Activated CD8-positive, alpha-beta memory T cell treated with anti-CD3 and anti-CD28 coated beads for 48 hours (primary cell): ENCODE data around the gene TET3.
A peak's percentile ranks its signal among the peaks of the same experiment; 100 is the strongest.

Experiments used
- DNase-seq, 3 experiments: peaks; one replicate each; pipeline ENCODE4 v3.0.0-alpha.2; 2020; ENCODE audit warnings: low read depth in 2 of 3, low spot score in 2 of 3

TET3 gene

DNA sequence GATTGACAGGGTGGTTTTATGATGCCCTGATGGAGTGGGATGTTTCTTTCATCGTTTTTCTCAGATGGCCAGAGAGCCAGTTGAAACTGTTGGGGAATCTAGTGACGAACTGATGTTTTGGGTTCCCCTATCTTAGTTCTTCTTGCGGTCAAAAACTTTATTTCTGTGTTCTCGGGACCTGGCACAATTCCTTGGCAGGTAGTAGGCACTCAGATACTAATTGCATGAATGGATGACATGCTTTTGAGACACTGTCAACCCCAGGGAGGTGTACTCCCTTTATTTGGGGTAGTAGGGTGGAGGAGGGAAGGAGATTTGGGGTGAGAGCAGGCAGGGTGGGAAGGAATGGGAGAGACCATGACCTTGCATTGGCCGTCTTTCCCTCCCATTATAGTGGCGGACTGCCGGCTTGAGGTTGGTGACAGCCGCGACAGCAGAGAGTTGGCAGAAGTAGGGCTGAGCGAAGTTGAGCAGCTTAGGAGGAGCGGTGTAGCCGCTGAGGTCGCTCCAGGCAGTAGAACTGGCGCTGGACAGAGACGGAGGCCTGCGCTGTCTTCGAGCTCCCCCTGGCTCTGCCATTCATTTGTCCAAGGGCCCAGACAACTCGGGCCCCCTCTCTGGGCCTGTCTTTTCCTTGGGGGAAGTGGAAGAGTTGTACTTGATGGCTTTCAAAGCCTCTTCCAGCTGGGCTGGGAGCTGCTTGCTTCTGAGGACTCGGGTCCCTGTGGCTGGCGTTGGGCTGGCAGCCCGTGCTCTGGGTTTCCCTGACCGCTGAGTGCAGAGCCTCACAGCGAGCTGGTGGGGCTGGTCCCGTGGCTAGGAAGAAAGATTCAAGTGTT, 2.6 kb downstream of the TET3 start:
- no peak for DNase-seq

DNA sequence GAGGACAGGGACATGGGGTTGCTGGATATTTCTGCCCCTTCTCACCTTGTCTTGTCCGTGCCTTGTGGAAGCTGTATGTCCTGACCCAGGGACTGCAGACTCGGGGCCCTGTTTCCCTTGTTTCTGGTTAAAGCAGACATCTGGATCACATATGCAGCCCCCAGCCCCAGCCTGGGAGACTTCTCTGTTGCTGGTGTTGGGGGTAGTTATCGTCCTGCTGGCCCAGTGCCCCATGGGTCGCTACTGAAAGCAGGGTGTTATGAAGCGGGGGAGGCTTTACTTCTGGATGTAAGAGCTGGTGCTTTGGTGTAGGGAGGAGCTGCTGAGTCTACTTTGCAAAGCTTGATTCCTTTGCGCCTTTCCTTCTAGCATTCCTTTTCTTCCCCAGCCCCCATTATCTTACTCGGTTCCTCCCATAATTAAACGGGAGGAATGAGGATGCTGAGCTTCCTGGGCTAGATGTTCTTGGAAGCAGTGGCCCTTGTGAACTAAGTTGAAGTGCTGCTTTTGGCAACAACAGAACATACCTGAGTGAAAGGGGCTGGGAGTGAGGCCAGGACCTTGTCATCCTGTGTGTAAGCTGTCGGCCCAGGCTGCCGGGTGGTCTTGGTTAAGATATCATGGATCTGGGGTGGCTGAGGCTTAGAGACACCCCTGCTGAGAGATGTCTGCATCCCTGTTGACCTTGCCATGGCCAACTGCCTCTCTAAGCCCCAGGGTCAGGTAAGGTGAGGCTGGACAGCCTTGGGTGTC, 3.4 kb downstream of the TET3 start:
- DNase-seq: no peak

DNA sequence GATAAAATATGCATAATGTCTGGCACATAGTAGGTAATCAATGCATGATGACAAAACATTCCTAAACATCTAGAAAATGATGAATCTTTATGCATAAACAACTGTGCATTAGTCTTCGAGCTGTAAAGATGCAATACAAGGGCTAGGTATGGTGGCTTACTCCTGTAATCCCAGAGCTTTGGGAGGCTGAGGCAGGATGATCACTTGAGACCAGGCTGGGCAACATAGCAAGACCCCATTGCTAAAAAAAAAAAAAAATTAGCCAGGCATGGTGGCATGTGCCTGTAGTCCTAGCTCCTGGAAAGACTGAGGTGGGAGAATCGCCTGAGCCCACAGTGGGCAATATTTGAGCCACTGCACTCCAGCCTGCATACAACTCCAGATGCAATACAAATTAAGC, 5.3 kb downstream of the TET3 start:
- no peak for DNase-seq

DNA sequence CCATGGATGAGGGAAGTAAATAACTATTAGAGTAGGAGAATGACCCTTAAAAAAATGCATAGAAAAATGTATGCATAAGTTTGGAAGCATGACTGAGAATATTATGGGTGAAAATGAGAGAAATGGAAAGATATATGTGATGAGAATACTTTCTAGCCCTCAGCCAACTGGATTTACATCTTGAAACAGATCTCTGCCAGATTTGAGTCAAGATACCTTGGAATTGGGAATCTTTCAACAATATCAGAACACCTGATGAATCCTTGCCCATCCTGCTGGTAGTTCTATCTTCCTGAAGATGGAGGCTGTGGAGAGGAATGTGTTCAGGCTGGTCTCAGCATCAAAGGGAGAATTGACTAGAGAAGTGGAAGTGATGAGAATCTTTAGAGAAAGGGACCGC, 5.8 kb downstream of the TET3 start:
- DNase-seq: no peak

DNA sequence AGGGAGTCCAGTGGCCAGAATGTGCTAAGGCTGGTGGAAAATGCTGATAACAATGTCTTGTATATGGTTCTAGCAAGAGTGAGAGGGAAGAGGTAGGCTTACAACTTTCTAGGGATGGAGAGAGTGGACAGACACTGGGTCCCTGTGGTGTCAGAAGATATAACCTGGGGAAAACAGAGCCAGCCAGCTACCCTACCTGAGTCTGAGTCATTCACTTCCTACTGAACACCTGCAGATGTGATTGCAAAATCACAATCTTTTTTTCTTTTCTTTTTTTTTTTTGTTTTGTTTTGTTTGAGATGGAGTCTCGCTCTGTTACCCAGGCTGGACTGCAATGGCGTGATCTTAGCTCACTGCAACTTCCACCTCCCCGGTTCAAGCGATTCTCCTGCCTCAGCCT, 7.3 kb downstream of the TET3 start:
- no peak for DNase-seq

DNA sequence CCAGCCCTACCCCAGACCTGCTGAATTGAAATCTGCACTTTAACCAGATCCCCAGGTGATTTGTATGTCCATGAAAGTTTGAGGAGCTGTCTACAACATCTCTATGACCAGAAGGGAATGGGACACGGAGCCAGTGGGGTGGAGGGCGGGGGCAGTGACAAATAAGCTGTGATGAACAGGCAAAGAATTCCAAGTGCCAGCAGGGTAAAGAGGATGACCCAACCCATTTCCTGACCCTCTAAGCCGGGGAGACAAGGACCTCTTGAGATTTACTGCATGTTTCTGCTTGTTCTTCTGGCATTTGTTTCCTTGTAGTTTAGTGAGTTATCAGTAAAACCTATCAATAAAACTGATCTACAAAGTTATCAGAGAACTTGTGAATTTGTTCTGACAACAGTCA, 8.7 kb downstream of the TET3 start:
- no peak for DNase-seq

DNA sequence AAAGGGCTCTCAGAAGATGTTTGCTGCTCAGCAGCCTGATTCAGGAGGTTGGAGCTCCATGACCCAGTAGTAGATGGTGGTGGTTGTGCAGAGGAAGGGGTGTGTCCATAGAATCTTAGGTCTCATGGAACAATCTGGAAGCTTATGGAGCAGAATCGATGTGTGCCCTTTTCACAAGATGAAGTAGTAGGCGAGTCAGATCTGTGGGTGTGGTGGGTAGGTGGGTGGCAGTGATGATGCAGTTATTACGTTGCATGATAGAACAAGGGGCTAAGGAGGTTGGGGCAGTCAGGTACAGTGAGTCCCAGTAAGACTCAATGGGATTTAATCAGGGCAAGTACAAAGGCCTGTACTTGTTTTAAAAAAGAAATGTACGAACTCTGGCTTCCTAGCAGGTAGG, 9.1 kb downstream of the TET3 start:
- DNase-seq: no peak

DNA sequence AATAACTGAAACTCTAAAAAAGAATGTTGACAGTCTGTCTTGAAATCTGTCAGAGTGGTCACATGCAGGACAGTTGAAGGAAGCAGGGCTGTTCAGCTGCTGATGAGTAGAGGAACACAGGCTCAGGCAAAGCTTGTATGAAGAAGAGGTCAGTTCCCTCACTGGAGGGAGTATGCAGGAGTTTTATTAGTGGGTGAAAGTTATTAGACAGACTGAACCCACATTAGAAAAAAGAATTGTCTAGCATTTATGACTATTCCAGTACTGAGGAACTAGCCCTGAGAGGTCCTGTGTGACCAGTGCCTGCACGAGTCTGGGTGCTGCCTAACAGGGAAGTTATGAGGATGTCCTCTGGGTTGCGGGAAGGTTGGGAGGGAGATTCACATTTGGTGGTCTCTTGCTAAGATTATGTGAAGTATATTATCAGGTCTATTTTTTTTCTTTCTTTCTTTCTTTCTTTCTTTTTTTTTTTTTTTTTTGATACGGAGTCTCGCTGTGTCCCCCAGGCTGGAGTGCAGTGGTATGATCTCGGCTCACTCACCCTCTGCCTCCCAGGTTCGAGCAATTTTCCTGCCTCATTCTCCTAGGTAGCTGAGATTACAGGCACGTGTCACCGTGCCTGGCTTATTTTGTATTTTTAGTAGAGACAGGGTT, 9.6 kb downstream of the TET3 start:
- no peak for DNase-seq

DNA sequence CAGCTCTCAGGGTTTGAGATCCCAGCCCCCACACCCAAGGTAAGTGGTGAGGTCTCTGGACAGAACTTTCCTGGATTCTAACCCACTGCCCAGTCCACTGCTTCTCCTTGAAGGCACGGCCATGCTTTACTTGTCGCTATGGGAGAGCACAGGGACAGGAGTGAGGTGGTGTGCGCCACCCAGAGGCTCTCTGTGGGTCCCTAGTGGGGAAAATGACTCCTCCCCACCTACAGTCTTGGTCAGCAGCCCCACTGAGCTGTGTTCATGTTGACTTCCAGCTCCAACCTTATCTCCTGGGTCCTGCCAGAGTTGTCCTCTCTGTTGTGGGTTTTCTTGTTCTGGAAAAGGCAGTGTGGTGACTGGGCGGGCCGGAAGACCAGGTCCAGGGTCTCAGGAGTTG, 11.1 kb downstream of the TET3 start:
- no peak for DNase-seq

DNA sequence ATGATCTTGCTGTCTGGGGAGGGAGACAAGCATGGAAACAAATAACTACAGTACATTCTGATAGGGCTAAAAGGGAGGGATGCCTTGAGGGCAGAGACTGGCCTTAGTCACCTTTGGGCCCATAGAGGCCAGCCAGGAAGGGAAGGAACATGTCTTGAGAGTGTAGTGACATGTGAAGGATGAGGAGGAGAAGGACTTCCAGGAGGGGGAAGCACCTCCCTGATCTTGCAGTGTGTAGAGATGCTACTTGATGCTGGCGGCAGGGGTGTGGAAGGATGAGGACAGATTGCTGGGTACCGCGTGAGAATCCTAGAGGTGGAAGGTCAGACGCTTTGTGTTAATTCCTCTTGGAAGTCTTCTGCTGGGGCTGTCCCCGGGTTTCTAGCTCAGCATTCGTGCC, 13.1 kb downstream of the TET3 start:
- no peak for DNase-seq

DNA sequence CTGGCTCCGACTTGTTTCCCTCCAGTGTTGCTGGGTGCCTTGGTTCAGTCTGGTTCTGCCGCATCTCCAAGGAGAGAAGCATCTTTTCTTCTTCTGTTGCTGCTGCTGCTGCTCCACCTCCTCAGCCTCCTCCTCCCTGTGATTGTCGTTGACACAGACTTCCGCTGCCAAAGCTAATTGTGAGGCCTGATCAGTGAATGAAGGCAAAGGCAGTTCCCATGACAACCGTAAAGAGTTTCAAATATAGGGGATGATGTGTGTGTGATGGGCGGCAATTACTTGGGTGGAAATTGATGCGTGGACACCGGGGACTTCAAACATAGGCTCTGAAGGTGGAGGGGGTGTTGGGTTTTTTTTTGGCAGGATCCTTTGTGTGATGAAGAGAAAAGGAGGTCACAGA, 13.7 kb downstream of the TET3 start:
- no peak for DNase-seq

DNA sequence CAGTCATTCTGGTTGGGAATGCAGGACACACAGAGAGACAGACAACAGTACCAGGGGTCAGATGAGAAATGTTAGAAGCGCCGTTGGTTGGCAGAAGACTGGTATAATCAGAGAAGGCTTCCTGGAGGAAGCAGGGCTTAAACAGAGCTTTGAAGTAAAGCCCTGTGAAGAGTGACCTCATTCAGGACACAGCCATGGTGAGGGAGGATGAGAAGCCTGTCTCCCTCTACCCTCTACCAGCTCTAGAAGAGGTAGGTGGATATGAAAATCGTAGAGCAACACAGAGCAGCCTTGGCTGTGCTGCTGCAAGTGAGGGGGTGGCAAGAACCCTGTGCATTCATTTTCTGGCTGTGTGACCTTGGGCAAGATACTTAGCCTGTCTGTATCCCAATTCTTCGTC, 14.2 kb downstream of the TET3 start:
- DNase-seq: no peak

DNA sequence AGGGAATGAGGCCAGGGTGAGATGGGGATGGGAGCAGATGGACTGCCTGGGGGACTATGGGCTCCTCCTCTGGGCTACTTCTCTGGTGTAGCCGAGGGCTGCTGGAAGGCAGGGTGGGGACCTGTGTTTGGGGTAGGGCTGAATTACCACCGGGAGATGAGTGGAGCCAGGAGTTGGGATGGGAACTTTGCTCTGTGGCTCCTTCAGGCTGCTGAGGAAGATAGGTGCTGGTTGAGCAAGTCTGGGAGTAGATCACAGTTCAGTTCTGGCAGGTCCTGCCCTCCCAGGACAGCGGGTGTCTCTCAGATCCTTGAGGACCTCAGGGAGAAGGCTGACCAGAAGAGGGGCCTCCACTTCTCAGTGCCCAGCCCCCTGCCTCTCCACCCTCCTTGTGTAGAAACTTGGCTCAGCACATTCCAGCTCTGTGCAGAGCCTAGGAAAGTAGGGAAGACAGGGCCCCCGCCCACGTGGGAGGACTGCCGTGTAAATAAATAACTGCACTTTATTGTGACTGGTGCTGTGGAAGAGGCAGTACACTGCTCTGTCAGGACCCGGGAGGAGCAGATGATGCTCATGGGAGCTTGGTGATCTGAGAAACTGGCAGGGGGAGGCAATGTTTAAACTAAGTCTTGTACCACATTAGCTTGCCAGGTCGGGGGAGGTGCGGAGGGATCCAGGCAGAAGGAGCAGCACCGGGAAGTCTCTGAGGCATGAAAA, 15.3 kb downstream of the TET3 start:
- no peak for DNase-seq

DNA sequence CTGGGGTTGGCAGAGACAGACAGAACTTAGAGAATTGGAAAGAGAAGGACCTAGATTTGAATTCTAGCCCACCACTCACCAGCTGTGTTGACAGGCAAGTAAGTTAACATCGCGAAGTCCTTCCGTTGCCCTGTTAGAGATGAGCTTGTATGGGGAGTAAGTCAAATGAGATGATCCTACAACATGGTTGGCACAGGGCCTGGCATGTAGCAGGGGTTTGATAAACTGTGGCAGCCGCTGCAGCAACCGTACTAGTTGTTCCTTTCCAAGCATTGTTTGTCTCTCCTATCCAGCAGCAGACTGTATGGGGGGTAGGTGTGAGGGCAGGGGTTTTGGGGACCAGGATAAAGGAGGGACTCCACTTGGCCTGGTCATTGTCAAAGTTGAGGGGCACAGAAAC, 16.0 kb downstream of the TET3 start:
- DNase-seq: no peak

DNA sequence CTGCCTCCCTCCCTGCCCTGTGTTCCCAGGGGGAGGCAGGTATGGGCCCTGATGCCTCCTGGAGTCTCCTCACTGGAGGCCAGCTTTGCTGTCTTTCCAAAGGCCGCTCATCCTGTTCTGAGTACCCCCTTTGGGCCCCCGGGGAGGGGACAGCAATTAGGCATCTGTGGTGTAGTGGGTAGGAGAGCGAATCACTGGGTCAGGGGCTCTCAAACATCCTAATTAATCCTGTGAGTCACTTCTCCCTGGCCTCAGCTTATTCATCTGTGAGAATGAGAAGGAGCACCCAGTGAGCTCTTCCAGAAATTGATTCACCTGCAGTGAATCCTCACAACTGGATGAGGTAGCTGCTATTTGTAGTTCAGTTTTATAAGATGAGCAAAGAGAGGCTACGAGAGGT, 16.4 kb downstream of the TET3 start:
- no peak for DNase-seq

DNA sequence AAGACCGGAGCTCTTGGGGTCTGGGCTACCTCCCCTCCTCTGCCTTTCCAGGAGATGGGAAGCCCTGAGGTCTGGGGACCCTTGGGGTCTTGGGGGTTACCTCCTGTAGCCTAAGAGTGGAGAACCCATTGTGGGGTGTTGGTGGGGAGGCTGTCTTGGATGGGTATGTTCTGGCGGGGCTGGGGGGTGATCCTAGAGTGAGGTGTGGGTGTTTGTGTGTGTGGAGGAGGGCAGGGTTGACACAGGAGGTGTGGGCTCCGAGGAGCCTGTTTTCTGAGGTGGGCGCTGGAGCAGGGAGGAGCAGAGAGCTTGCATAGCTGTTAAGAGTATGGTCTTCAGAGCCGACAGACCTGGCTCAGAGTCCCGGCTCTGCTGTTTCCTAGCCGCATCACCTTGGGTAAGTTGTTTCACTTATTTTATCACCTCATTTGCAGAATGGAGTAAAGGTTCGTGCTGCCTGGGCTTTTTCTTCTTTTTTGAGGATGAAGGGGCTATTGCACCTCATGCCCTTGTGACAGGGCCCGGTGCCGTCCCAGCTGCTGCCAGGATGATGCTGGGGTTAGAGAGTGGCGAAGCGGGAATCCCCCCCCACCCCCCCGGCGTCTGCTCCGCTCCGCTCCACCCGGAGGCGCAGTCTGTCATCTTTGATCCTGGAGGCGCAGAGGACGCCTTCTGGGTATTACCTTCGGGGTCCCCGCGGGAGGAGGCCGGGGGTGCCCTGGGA, 17.2 kb downstream of the TET3 start:
- no peak for DNase-seq

DNA sequence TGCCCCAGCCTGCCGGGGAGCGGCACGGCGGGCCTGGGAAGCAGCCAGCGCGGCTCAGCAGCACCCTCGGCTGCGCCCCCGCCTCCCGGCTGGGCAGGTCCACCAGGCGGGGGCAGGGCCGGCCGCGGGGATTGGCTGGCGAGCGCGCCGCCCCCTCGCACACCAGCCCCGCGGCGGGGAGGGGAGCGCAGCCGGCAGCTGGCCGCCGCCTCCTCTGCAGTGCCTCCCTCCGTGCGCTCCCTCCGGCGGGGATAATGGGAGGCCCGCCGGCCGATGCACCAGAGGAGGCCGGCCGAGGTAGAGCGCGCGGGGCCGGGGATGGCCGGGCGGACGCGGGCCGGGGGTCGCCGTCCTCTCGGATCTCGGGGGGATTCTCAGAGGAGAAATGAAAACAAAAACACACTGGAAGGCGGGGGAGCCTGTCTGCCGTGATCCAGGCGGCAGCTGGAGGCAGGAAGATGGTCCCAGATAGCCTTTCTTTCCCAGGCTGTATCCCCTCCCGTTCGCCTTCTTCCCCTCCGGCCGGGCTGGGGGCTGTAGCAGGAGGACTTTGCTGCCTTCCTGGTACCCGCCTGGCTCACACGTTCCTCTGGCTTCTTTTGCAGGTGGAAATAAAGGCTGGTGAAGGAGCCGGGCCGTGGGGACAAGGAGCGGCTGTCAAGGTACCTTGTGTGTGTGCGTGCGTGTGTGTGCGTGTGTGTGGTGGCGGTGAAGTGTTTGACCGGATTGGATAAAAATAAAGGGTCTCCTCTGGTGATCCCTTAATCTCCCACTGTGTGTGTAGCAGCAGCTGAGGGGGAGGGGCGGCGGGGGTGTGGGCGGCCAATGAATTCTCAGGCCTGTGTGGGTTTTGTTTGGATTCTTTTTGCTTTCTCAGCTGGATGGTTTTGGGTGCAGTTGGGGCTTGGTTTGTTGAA, 18.1 kb downstream of the TET3 start:
- DNase-seq: peak in 1 of 3 experiments; percentile 71

DNA sequence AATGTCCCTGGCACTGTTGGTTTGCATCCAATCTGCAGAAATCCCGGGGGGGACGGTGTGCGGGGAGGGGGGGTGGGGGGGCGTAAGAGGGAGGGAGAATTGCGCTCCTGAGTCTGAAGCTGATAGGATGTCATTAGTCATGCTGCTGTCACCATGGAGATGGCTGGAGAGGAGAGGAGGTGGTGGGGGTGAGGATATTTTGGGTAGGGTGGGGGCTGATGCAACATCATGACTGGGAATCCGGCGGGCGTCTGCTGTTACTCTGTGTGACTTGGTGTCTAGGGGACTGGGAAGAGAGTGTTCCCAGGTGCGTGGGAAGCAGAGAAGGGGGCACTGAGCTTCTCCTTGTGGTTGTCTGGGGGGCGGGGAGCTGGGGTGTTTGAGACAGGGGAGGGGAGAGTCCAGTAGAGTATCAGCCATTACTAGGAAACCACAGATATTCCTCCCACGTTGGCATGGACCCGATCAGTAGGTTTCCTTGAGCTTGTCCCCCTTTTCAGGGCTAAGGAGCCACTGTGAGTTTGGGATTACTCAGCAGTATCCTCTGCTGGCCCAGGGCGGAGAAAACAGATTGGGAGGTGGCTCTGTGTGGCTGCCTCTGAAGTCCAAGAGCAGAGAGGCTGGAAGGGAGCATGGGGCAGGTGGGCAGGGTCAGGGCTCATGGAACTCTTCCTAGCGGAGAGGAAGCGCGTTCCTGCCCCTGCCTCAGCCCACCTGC, 18.9 kb downstream of the TET3 start:
- DNase-seq: no peak
